ENCODE data around the gene REPIN1. TPM values are rescaled to one million over a fixed set of nuclear protein-coding genes. Genes with fewer than 3 reads are reported as not detected.

The REPIN1 gene
- total RNA-seq, 1 experiment from 2014 or later: 53.3 TPM

DNA sequence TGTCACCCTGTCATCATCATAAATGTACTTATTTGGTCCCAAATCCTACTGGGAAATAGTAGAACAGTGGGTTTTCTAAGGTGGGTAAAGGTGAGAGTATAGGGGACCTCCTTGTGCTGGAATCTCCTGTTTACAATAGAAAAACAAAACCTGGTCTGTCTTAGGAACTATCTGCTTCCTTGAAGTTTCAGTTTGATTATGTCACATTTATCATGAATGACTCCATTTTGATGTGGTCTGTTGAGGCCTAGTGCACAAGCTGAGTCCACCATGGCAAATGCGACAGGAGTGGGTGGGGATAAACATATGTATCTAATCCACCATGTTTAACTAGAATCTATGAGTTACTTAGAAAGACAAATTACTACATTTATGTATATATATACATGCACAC, 13.0 kb upstream of the REPIN1 start:
- H3K9ac ChIP-seq (ENCODE audit: low read length): no peak overlapping the region
- no peak overlapping the region for H3K4me3 ChIP-seq (ENCODE audit: low read length)
- no peaks in the 10 kb centered on the region for H4K20me1 ChIP-seq (ENCODE audit: insufficient read depth, low read depth, low read length)
- DNase-seq: no peak
- no peak overlapping the region for H3K4me2 ChIP-seq (ENCODE audit: low read depth, low read length, poor library complexity, severe bottlenecking)
- no peaks in the 10 kb centered on the region for H3K27me3 ChIP-seq (ENCODE audit: low read length)
- H2AFZ ChIP-seq (ENCODE audit: low read length): no peak overlapping the region
- no peaks in the 10 kb centered on the region for H3K79me2 ChIP-seq (ENCODE audit: low read length)
- no peaks in the 10 kb centered on the region for H3K4me1 ChIP-seq (ENCODE audit: low read length)
- no peaks in the 10 kb centered on the region for H3K9me2 ChIP-seq (replicated peaks; ENCODE audit: insufficient read depth, low read length)
- H3K36me3 ChIP-seq (ENCODE audit: insufficient read depth, low read length): no peaks in the 10 kb centered on the region
- no peak overlapping the region for H3K27ac ChIP-seq (ENCODE audit: low read length)
- H3K9me3 ChIP-seq (ENCODE audit: low read length): no peaks in the 10 kb centered on the region

DNA sequence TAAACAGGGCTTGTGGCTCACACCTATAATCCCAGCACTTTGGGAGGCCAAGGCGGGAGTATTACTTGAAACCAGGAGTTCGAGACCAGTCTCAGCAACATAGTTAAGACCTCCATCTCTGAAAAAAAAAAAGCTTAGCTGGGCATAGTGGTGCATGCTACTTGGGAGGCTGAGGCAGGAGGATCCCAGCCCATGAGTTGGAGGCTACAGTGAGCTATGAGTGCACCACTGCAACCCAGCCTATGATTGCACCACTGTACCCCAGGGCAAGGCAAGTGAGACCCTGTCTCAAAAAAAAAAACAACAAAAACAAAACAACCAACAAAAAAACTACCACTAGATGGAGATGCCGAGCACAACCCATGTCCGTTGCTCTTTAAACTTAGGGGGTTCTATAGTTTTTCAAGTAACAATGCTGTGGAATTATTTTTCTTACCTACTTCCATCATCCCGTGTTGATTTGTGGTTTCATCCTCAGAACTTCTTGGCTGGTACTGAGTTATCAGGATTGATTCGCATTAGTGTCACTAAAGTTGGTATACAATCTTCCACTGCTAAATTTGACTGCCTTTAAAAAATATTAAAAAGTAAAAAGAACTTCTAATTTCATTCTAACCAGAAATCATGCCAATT, 12.2 kb upstream of the REPIN1 start:
- no peak overlapping the region for H3K9ac ChIP-seq (ENCODE audit: low read length)
- no peaks in the 10 kb centered on the region for H4K20me1 ChIP-seq (ENCODE audit: insufficient read depth, low read depth, low read length)
- no peaks in the 10 kb centered on the region for H3K4me1 ChIP-seq (ENCODE audit: low read length)
- H2AFZ ChIP-seq (ENCODE audit: low read length): no peak overlapping the region
- no peaks in the 10 kb centered on the region for H3K27me3 ChIP-seq (ENCODE audit: low read length)
- H3K9me3 ChIP-seq (ENCODE audit: low read length): no peaks in the 10 kb centered on the region
- H3K36me3 ChIP-seq (ENCODE audit: insufficient read depth, low read length): no peaks in the 10 kb centered on the region
- H3K4me2 ChIP-seq (ENCODE audit: low read depth, low read length, poor library complexity, severe bottlenecking): no peak overlapping the region
- H3K79me2 ChIP-seq (ENCODE audit: low read length): no peaks in the 10 kb centered on the region
- H3K27ac ChIP-seq (ENCODE audit: low read length): no peak overlapping the region
- H3K4me3 ChIP-seq (ENCODE audit: low read length): no peak overlapping the region
- peak; percentile 62 for DNase-seq
- no peaks in the 10 kb centered on the region for H3K9me2 ChIP-seq (replicated peaks; ENCODE audit: insufficient read depth, low read length)

DNA sequence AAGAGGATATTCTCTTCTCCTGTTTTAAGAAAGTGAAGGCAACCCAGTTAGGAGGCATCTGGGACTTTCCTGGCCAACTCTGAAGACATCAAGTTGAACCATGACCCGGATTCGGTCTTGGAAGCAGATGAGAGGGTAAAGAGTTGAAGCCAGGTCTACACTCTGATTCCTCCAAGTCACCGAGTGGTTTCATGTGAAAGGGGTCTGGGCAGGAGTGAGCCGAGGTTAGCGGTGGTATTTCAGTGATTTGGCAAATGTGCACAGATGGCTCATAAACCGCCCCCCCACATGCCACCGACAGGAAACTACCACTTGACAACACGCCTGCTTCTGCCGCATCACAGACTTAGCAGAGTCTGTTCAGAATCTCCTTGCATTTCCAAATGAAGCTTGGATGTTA, 11.4 kb upstream of the REPIN1 start:
- Histone ChIP-seq H3K27me3 (ENCODE audit: low read length) (no peaks in the 10 kb centered on the region), H3K27ac (ENCODE audit: low read length) (no peak overlapping the region), H3K4me2 (ENCODE audit: low read depth, low read length, poor library complexity, severe bottlenecking) (no peak overlapping the region), H4K20me1 (ENCODE audit: insufficient read depth, low read depth, low read length) (no peaks in the 10 kb centered on the region), H3K9me3 (ENCODE audit: low read length) (no peaks in the 10 kb centered on the region), H2AFZ (ENCODE audit: low read length) (no peak overlapping the region), H3K4me3 (ENCODE audit: low read length) (no peak overlapping the region), H3K79me2 (ENCODE audit: low read length) (no peaks in the 10 kb centered on the region), H3K9ac (ENCODE audit: low read length) (no peak overlapping the region), H3K9me2 (replicated peaks; ENCODE audit: insufficient read depth, low read length) (no peaks in the 10 kb centered on the region), H3K36me3 (ENCODE audit: insufficient read depth, low read length) (no peaks in the 10 kb centered on the region), H3K4me1 (ENCODE audit: low read length) (no peaks in the 10 kb centered on the region)
- no peak for DNase-seq

DNA sequence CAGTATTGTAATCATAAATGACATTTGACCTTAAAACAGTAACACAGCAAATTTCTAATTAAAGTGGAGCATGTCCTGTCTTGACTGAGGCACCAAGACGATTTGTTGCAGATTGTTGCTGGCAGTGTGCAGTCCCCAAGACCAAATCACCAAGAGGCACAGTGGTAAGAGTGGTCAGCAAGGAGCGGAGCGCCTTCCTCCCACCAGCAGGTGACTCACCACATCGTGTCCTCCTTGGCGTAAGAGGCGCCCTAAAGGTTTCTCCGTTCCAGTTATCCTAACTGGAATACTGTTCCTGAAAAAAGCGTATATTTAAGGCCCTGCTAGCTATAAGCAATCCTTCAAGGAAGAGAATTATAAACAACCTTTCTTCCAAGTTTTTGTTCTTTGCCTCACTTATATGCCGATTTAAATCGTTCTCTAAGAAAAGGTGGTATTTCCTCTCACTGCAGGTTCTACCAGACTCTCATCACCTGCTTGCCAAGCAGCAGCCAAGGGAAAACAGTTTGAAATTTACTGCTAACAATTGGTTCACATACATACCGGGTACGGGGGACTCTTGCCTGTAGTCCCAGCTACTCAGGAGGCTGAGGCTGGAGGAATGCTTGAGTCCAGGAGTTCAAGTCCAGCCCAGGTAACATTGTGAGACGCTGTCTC, 10.7 kb upstream of the REPIN1 start:
- Histone ChIP-seq H3K27me3 (ENCODE audit: low read length) (no peaks in the 10 kb centered on the region), H3K36me3 (ENCODE audit: insufficient read depth, low read length) (no peaks in the 10 kb centered on the region), H3K79me2 (ENCODE audit: low read length) (no peaks in the 10 kb centered on the region), H3K9ac (ENCODE audit: low read length) (no peak overlapping the region), H3K4me3 (ENCODE audit: low read length) (no peak overlapping the region), H3K4me1 (ENCODE audit: low read length) (no peaks in the 10 kb centered on the region), H2AFZ (ENCODE audit: low read length) (no peak overlapping the region), H3K27ac (ENCODE audit: low read length) (no peak overlapping the region), H3K9me3 (ENCODE audit: low read length) (no peaks in the 10 kb centered on the region), H3K4me2 (ENCODE audit: low read depth, low read length, poor library complexity, severe bottlenecking) (no peak overlapping the region), H4K20me1 (ENCODE audit: insufficient read depth, low read depth, low read length) (no peaks in the 10 kb centered on the region), H3K9me2 (replicated peaks; ENCODE audit: insufficient read depth, low read length) (no peaks in the 10 kb centered on the region)
- no peak for DNase-seq

DNA sequence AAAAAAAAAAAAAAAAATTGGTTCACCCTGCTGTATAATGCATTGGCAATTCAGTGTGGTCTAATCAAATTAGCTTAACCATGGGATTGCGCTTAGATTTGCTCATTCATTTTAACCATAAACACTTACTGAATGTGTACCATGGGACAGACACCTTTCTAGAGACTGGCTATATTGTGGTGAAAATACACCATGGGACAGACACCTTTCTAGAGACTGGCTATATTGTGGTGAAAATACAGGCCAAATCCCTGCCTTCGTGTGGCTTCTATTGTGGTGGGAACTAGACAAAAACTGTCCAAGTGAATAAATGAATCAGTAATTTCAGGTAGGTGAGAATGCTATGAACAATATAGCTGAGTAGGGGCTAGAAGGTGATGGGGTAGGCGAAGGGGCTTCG, 10.2 kb upstream of the REPIN1 start:
- DNase-seq: no peak
- H3K27me3 ChIP-seq (ENCODE audit: low read length): no peaks in the 10 kb centered on the region
- H3K4me2 ChIP-seq (ENCODE audit: low read depth, low read length, poor library complexity, severe bottlenecking): no peak overlapping the region
- H3K9ac ChIP-seq (ENCODE audit: low read length): no peak overlapping the region
- no peaks in the 10 kb centered on the region for H3K4me1 ChIP-seq (ENCODE audit: low read length)
- H3K36me3 ChIP-seq (ENCODE audit: insufficient read depth, low read length): no peaks in the 10 kb centered on the region
- no peaks in the 10 kb centered on the region for H3K9me2 ChIP-seq (replicated peaks; ENCODE audit: insufficient read depth, low read length)
- H3K9me3 ChIP-seq (ENCODE audit: low read length): no peaks in the 10 kb centered on the region
- H4K20me1 ChIP-seq (ENCODE audit: insufficient read depth, low read depth, low read length): no peaks in the 10 kb centered on the region
- no peak overlapping the region for H3K27ac ChIP-seq (ENCODE audit: low read length)
- no peak overlapping the region for H2AFZ ChIP-seq (ENCODE audit: low read length)
- no peak overlapping the region for H3K4me3 ChIP-seq (ENCODE audit: low read length)
- H3K79me2 ChIP-seq (ENCODE audit: low read length): no peaks in the 10 kb centered on the region

DNA sequence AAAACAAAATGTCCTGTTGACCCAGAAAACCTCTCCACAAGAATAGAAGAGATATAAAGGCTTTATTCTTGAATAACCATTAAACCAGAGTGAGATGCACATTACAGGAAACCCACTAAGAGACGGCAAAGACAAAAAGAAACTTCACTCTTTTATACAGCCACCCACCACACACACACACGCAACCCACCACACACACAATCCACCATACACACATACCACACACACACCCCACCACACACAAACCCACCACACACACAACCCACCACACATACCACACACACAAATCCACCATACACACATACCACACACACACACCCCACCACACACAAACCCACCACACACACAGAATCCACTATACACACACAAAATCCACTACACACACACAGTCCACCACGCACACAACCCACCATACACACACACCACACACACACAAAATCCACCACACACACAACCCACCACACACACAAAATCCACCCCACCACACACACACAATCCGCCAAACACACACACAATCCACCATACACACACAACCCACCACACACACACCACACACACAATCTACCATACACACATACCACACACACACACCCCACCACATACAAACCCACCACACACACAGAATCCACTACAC, 9.5 kb upstream of the REPIN1 start:
- no peak overlapping the region for H3K4me2 ChIP-seq (ENCODE audit: low read depth, low read length, poor library complexity, severe bottlenecking)
- no peaks in the 10 kb centered on the region for H3K79me2 ChIP-seq (ENCODE audit: low read length)
- no peaks in the 10 kb centered on the region for H3K36me3 ChIP-seq (ENCODE audit: insufficient read depth, low read length)
- no peak overlapping the region for H3K4me3 ChIP-seq (ENCODE audit: low read length)
- H3K4me1 ChIP-seq (ENCODE audit: low read length): peaks cover 5% of the 10 kb centered on the region; the same call in 1 of the 2 replicates
- no peak for DNase-seq
- no peak overlapping the region for H2AFZ ChIP-seq (ENCODE audit: low read length)
- H3K27ac ChIP-seq (ENCODE audit: low read length): no peak overlapping the region
- H3K9ac ChIP-seq (ENCODE audit: low read length): no peak overlapping the region
- H4K20me1 ChIP-seq (ENCODE audit: insufficient read depth, low read depth, low read length): no peaks in the 10 kb centered on the region
- no peaks in the 10 kb centered on the region for H3K9me3 ChIP-seq (ENCODE audit: low read length)
- no peaks in the 10 kb centered on the region for H3K9me2 ChIP-seq (replicated peaks; ENCODE audit: insufficient read depth, low read length)
- no peaks in the 10 kb centered on the region for H3K27me3 ChIP-seq (ENCODE audit: low read length)

DNA sequence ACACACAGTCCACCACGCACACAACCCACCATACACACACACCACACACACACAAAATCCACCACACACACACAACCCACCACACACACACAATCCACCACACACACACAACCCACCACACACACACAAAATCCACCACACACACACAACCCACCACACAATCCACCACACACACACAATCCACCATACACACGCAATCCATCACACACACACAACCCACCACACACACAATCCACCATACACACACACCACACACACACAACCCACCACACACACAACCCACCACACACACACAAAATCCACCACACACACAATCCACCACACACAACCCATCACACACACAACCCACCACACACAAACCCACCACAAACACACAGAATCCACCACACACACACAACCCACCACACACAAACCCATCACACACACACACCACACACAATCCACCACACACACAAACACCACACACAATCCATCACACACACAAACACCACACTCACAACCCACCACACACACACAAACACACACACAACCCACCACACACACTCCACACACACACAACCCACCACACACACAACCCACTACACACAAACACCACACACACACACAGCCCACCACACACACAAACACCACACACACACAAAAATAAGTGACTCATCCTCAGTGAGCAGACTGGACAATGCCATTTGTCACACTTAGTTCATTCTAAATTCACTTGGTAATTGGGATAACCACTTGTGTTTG, 8.8 kb upstream of the REPIN1 start:
- Histone ChIP-seq H3K9ac (ENCODE audit: low read length) (no peak overlapping the region), H3K36me3 (ENCODE audit: insufficient read depth, low read length) (no peaks in the 10 kb centered on the region), H3K4me2 (ENCODE audit: low read depth, low read length, poor library complexity, severe bottlenecking) (no peak overlapping the region), H3K27ac (ENCODE audit: low read length) (no peak overlapping the region), H3K79me2 (ENCODE audit: low read length) (no peaks in the 10 kb centered on the region), H3K4me3 (ENCODE audit: low read length) (no peak overlapping the region), H4K20me1 (ENCODE audit: insufficient read depth, low read depth, low read length) (no peaks in the 10 kb centered on the region), H2AFZ (ENCODE audit: low read length) (no peak overlapping the region), H3K27me3 (ENCODE audit: low read length) (no peaks in the 10 kb centered on the region), H3K9me3 (ENCODE audit: low read length) (no peaks in the 10 kb centered on the region), H3K9me2 (replicated peaks; ENCODE audit: insufficient read depth, low read length) (no peaks in the 10 kb centered on the region), H3K4me1 (ENCODE audit: low read length) (peaks cover 6% of the 10 kb centered on the region; the same call in 1 of the 2 replicates)
- no peak for DNase-seq

Measured in Karpas-422 (cell line).